NCI-H345 treated with DMSO at 0.1 percent for 48 hours (cell line): Measurements from ENCODE around the gene DNAH14.
A peak's percentile ranks its signal among the peaks of the same experiment; 100 is the strongest.
"Not testable (repeated sequence)": the region's sequence is repeated elsewhere in the genome, so short reads cannot be mapped to it uniquely, and the experiment has no call there.

Experiments
- DNase-seq: peaks from one replicate; lab custom pipeline; 2025; ENCODE audit not compliant: unreplicated experiment; lab: John Stamatoyannopoulos, UW

The DNAH14 gene

GRCh38 chr1:225250432-225250831 is 321.0 kb downstream of the DNAH14 start:
- no peak for DNase-seq

- DNase-seq = no peak
Observed at GRCh38 chr1:225253173-225253572, 323.7 kb downstream of the DNAH14 start.

- DNase-seq = no peak
Observed at GRCh38 chr1:225253784-225254183, 324.3 kb downstream of the DNAH14 start.

GRCh38 chr1:225254676-225255075 is 325.2 kb downstream of the DNAH14 start:
- DNase-seq = no peak

GRCh38 chr1:225257081-225257480 is 327.6 kb downstream of the DNAH14 start:
- DNase-seq = no peak

GRCh38 chr1:225258811-225259210 is 329.3 kb downstream of the DNAH14 start:
- DNase-seq = no peak

- no peak for DNase-seq
Observed at GRCh38 chr1:225259542-225259941, 330.1 kb downstream of the DNAH14 start.

- DNase-seq = no peak
Observed at GRCh38 chr1:225260319-225260718, 330.8 kb downstream of the DNAH14 start.

- no peak for DNase-seq
Observed at GRCh38 chr1:225277445-225277844, 348.0 kb downstream of the DNAH14 start.

GRCh38 chr1:225280563-225280962 is 351.1 kb downstream of the DNAH14 start:
- no peak for DNase-seq

GRCh38 chr1:225290244-225290643 is 360.8 kb downstream of the DNAH14 start:
- DNase-seq = no peak

- no peak for DNase-seq
Observed at GRCh38 chr1:225299624-225300023, 370.1 kb downstream of the DNAH14 start.

- DNase-seq = no peak
Observed at GRCh38 chr1:225300381-225300780, 370.9 kb downstream of the DNAH14 start.

- DNase-seq = no peak
Observed at GRCh38 chr1:225304996-225305395, 375.5 kb downstream of the DNAH14 start.

- DNase-seq = not testable (repeated sequence)
Observed at GRCh38 chr1:225310544-225310943, 381.1 kb downstream of the DNAH14 start.

GRCh38 chr1:225318706-225319575 is 389.5 kb downstream of the DNAH14 start:
- peak; percentile 26 for DNase-seq

- no peak for DNase-seq
Observed at GRCh38 chr1:225319871-225320270, 390.4 kb downstream of the DNAH14 start.

GRCh38 chr1:225321784-225322183 is 392.3 kb downstream of the DNAH14 start:
- no peak for DNase-seq

- no peak for DNase-seq
Observed at GRCh38 chr1:225329041-225329440, 399.6 kb downstream of the DNAH14 start.

GRCh38 chr1:225329996-225330395 is 400.5 kb downstream of the DNAH14 start:
- not testable (repeated sequence) for DNase-seq

- DNase-seq = no peak
Observed at GRCh38 chr1:225332686-225333085, 403.2 kb downstream of the DNAH14 start.

GRCh38 chr1:225335098-225335778 is 405.8 kb downstream of the DNAH14 start:
- DNase-seq = not testable (repeated sequence)
